Hematopoietic multipotent progenitor cell treated with erythropoietin and hydrocortisone succinate and interleukin-3 and kit ligand, for 8 days (in vitro differentiated cells): Measurements from ENCODE around the gene SCART1.
A peak's percentile ranks its signal among the peaks of the same experiment; 100 is the strongest.
"Not testable (repeated sequence)": the region's sequence is repeated elsewhere in the genome, so short reads cannot be mapped to it uniquely, and the experiment has no call there.

Experiments used
- DNase-seq: peaks from one replicate; pipeline ENCODE4 v3.0.0-alpha.2; 2015

The SCART1 gene

DNA sequence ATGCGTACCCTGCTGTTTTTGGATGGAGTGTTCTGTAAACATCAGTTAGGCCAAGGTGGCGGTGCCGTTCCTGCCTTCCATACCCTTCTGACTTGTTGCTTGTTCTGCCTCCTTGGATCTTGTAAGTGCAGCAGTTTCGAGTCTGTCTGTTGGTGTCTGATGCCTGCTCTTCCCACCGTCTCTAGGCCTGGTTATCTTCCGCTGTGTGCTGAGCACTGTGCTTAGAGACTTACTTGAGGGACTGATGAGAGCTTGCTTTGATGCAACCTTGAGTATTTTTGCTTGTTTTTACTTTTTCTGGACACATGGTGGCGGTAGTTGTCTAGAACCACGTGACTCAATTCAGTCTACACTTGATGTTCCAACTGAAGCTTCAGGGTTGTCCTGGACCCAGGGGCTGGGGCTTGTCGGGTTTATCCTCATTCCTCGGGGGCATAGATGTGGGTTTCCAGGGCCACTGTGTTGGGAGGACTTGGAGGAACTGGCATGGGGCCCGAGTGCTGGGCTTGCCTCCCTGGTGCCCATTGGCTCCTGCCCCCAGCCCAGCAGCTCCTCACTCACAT, 15.0 kb upstream of the SCART1 start:
- peak; percentile 47 for DNase-seq

GRCh38 chr10:133439517-133440461, 14.0 kb upstream of the SCART1 start:
- no peak for DNase-seq

- no peak for DNase-seq
These were observed 13.0 kb upstream of the SCART1 start for GRCh38 chr10:133440633-133441285.

DNA sequence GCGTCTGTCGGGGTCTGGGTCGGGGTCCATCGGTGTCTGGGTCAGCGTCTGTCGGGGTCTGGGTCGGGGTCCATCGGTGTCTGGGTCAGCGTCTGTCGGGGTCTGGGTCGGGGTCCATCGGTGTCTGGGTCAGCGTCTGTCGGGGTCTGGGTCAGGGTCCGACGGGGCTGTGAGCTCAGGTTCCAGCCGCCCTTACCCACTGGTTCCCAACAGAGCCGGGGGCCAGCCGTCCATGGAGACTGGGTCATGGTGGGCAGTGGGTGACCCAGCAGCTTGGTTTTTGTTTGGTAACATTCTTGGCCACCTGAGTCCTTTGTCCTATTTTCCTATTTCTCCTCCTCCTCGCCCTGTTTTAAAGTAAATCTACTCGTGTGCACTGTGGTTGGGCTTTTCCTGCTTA, 12.4 kb upstream of the SCART1 start:
- DNase-seq, result not testable (repeated sequence)

- DNase-seq, result no peak
These were observed 12.0 kb upstream of the SCART1 start for GRCh38 chr10:133441780-133442179.

DNA sequence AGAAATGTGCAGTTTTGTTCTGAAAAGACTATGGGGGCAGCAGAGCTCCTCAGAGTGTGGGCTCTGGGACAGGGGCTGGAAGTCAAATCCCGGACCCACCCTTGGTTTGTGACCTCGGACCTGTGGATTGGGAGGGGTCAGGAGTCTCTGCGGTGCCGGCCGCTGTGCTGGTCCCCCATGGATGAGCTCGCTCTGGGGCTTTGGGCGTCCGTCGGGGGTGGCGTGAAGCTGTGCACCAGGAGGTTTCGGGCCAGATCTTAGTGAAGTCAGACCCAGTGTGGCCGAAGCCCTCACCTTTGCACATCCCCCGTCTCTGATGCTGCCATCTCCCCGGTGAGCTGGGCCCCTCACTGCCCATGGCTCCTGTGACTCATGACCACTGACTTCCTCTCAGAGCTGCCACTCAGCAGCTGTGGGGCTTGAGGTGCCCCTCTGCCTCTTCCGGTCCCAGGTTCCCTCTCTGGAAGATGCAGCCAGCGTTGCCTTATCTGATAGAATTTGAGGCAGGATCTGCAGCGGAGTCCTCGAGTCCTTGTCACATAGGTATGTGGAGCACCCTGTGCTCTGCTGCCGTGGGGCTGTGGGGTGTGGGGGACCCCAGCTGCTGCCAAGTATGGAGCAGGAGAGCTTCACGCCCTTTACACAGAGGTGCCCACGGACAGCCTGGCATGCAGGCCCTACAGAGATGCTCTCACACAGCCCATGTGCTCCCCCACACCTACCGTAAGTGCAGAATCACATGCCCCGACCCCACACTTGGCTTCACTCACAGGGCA, 11.4 kb upstream of the SCART1 start:
- DNase-seq, result no peak

GRCh38 chr10:133442967-133443924, 10.5 kb upstream of the SCART1 start:
- DNase-seq, result no peak

- no peak for DNase-seq
These were observed 9.1 kb upstream of the SCART1 start for GRCh38 chr10:133444342-133445267.

DNA sequence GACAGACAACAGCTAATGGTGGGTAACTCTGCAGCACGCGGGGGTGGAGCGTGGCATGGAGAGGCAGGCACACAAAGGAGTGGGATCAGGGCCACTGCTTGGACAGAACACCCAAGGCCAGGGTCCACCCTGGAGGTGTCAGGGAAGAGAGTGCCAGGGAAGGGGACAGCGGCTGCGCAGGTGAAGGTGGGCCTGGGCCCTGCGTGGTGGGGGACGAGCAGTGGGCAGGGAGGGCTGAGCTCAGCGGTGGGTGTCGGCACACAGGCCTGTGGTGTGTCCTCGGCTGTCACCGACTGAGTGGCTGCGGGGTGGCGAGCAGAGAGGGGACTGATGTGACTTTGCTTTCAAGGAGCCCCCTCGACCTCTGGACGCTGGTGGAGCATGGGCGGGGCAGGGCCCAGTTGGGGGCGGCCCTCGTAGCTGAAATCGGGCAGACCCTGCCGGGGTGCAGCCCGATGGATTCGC, 8.4 kb upstream of the SCART1 start:
- no peak for DNase-seq

GRCh38 chr10:133445751-133446708, 7.7 kb upstream of the SCART1 start:
- no peak for DNase-seq

GRCh38 chr10:133446979-133447378, 6.8 kb upstream of the SCART1 start:
- DNase-seq, result no peak

DNA sequence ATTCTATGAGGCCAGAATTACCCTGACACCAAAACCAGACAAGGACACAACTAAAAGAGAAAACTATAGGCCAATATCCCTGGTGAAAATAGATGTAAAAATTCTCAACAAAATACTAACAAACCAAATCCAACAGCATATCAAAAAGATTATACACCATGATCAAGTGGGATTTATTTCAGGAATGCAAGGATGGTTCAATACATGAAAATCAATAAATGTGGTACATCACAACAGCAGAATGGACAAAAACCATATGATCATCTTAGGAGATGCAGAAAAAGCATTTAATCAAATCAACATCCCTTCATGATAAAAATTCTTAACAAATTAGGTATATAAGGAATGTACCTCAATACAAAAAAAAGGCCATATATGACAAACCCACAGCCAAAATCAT, 5.6 kb upstream of the SCART1 start:
- no peak for DNase-seq

- no peak for DNase-seq
These were observed 2.4 kb upstream of the SCART1 start for GRCh38 chr10:133451346-133451745.

GRCh38 chr10:133452453-133452852, 1.3 kb upstream of the SCART1 start:
- DNase-seq, result no peak

DNA sequence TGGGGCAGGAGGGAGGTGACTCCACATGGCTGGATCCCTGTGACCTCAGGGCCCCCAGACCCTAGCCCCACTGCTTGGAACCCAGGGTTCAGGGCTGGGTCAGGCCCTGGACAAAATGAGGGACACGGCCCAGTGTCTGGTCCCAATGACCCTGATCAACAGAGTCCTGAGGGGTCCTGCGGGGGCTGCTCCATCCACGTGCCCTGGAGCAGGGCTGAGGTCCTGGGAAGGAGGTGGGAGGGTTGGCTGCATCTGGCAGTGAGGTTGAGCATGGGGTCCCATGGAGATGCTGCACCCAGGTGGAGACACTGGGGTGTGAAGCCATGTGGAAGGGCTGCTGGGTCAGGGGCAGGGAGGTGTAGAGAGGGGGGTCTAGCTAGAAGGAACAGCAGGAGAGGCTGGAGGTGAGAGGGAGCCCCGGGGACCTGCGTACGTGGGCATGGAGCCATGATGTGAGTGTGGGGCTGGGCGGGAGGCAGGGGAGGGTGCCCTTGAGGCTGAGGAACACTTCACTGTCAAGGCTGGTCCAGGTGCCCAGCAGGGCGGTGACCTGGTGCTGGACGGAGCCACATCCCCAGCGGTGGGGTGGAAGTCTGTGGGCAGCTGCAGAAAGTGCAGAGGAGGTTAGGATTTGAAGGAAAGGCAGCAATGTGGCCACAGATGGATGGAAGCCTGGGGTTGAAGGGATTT, 604 bp downstream of the SCART1 start:
- DNase-seq, result no peak

GRCh38 chr10:133455196-133455595, 1.5 kb downstream of the SCART1 start:
- DNase-seq, result no peak

- no peak for DNase-seq
These were observed 1.9 kb downstream of the SCART1 start for GRCh38 chr10:133455611-133456031.

GRCh38 chr10:133456041-133456951, 2.6 kb downstream of the SCART1 start:
- no peak for DNase-seq
